K562 treated with DMSO at 1 percent for 12 hours (cell line): ENCODE results near the gene TDP1. TPM values are rescaled to one million over a fixed set of nuclear protein-coding genes. Genes with fewer than 3 reads are reported as not detected.

Experiments
- total RNA-seq: library from RNA; unstranded; fragments of 300-600 nt; gene quantifications from 2 replicates; pipeline ENCODE4 v1.2.3, GENCODE V29; 2022; ENCODE audit not compliant: insufficient read depth

TDP1 gene
- total RNA-seq, result 6.5 and 17.5 TPM in 2 replicates

GRCh38 chr14:89955745-89956660 lies at the start of gene TDP1:
TSS of gene TDP1 (plus strand) at chr14:89955927. CDS start at chr14:89963115, 7,188 bp downstream.

GRCh38 chr14:89954070-89955021 lies 1.4 kb upstream of the TDP1 start, which contains the start of gene EFCAB11:
TSS of gene EFCAB11 (minus strand) at chr14:89954730. CDS start at chr14:89954660, 70 bp downstream.

GRCh38 chr14:90061685-90062126 lies 106.0 kb downstream of the TDP1 start, which contains the start of gene KCNK13:
TSS of gene KCNK13 (plus strand) at chr14:90061994. CDS start at chr14:90062206, 212 bp downstream.

Other genes starting within 250 kb of the TDP1 start
- gene EFCAB11, start 1.2 kb upstream of the TDP1 start, total RNA-seq, result 8.7 and 10.6 TPM in 2 replicates
- gene KCNK13, start 106.1 kb downstream of the TDP1 start, total RNA-seq, result not detected in 2 replicates